Tibial nerve (tissue), 4 donors: Measurements from ENCODE around the gene RNF183. TPM values are rescaled to one million over a fixed set of nuclear protein-coding genes. Genes with fewer than 3 reads are reported as not detected.

ENCODE experiments used
- DNase-seq, 2 donors: peaks; one replicate each; pipeline ENCODE4 v3.0.0-alpha.2; 2019; ENCODE audit warnings: low spot score in 2 of 2
- H3K27ac ChIP-seq, 4 donors: fragments of 200-600 bp; sonication (generic) in 3 of 4; one replicate each; pipeline ENCODE4 v1.5.1; 2017 to 2019; ENCODE audit warnings: mild to moderate bottlenecking in 1 of 4
- H3K27me3 ChIP-seq, 2 donors: fragments of 200-600 bp; sonication (generic) in 1 of 2; one replicate each; pipeline versions ENCODE4 v1.5.1 to v1.6.0; 2017 to 2019
- H3K36me3 ChIP-seq, 3 donors: fragments of 200-600 bp; sonication (generic); one replicate each; pipeline ENCODE4 v1.5.1; 2018 to 2019
- H3K4me1 ChIP-seq, 4 donors: fragments of 200-600 bp; sonication (generic) in 3 of 4; one replicate each; pipeline ENCODE4 v1.5.1; 2017 to 2019
- H3K4me3 ChIP-seq, 4 donors: fragments of 200-600 bp; sonication (generic) in 3 of 4; one replicate each; pipeline ENCODE4 v1.5.1; 2017 to 2019; ENCODE audit warnings: mild to moderate bottlenecking in 1 of 4, moderate library complexity in 1 of 4
- H3K9me3 ChIP-seq, 4 donors: fragments of 200-600 bp; sonication (generic) in 3 of 4; one replicate each; pipeline ENCODE4 v1.5.1; 2017 to 2019
- EP300 ChIP-seq, 2 donors: sonication (generic); formaldehyde crosslinking; IDR thresholded peaks; one replicate each; pipeline ENCODE4 v1.6.1; 2017; ENCODE audit warnings: antibody characterized with exemption in 2 of 2, mild to moderate bottlenecking in 1 of 2
- POLR2A ChIP-seq, 2 donors: fragments of 450-650 bp; IDR thresholded peaks; one replicate each; pipeline ENCODE4 v1.6.1; 2017; ENCODE audit warnings: antibody characterized with exemption in 2 of 2, mild to moderate bottlenecking in 2 of 2, moderate library complexity in 2 of 2
- WGBS, 2 donors: methylation state at CpG; one replicate each; pipeline ENCODE4 v1.1.5; 2018; 5-methylcytosine and 5-hydroxymethylcytosine counted together
- total RNA-seq, 4 donors: library from RNA; depleted of rRNA; stranded (reverse); fragments of >200 nt; gene quantifications; one replicate each; pipeline ENCODE4 v1.1.0, GENCODE V29; 2016
- TF ChIP-seq, protein P1 (sequence below), 5 experiments: fragments of 200-600 bp in 3 of 5; fragments of 450-650 bp in 2 of 5; sonication (generic) in 3 of 5; IDR thresholded peaks; one replicate each; pipeline ENCODE4 v1.5.1; 2016 to 2019; ENCODE audit warnings: antibody characterized with exemption in 5 of 5, mild to moderate bottlenecking in 3 of 5, moderate library complexity in 2 of 5

The RNF183 gene
- total RNA-seq, 4 donors from 2014 or later: 0.20 TPM; not detected in 3

DNA sequence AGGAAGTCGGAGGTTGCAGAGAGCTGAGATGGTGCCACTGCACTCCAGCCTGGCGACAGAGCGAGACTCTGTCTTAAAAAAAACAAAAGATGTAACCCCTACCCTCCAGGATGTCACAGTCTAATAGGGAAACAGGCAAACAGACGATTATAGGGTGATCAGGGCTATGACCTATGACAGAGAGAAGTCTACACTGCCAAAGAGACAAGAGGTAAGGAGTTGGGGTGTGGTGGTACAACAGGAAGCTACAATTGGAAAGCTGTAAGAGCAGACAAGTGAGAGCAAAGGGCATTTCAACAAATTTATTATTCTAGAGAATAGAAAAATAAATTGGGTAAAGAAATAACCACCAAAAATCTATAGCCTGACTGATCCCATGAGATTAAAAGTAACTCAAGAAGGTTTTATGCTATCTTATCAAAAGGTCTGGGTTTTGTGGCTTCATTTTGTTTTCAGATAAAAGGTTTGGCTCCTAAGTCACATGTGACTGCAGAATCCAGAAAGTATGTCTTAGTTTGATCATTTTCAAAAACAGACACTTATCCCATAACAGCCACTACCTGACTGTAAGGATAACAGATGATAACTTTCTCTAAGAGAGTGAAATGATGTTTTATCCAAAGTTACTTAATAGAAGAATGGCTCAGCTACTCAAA, 35.1 kb downstream of the RNF183 start:
- Histone ChIP-seq H3K36me3 (peaks cover 2 to 93% (median 26%) of the 10 kb centered on the region in 3 donors), H3K4me3 (no peak overlapping the region), H3K27ac (no peak overlapping the region), H3K4me1 (no peaks in the 10 kb centered on the region), H3K27me3 (no peaks in the 10 kb centered on the region), H3K9me3 (no peaks in the 10 kb centered on the region)
- WGBS, 2 donors: 84 to 87% methylated on average over 4 of the region's 4 CpGs
- TF ChIP-seq POLR2A (IDR thresholded peaks at IDR 0.05) (no peak), EP300 (IDR thresholded peaks at IDR 0.05) (no peak)
- TF ChIP-seq, protein P1, sequence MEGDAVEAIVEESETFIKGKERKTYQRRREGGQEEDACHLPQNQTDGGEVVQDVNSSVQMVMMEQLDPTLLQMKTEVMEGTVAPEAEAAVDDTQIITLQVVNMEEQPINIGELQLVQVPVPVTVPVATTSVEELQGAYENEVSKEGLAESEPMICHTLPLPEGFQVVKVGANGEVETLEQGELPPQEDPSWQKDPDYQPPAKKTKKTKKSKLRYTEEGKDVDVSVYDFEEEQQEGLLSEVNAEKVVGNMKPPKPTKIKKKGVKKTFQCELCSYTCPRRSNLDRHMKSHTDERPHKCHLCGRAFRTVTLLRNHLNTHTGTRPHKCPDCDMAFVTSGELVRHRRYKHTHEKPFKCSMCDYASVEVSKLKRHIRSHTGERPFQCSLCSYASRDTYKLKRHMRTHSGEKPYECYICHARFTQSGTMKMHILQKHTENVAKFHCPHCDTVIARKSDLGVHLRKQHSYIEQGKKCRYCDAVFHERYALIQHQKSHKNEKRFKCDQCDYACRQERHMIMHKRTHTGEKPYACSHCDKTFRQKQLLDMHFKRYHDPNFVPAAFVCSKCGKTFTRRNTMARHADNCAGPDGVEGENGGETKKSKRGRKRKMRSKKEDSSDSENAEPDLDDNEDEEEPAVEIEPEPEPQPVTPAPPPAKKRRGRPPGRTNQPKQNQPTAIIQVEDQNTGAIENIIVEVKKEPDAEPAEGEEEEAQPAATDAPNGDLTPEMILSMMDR (IDR thresholded peaks at IDR 0.05): no peak
- DNase-seq: no peak

DNA sequence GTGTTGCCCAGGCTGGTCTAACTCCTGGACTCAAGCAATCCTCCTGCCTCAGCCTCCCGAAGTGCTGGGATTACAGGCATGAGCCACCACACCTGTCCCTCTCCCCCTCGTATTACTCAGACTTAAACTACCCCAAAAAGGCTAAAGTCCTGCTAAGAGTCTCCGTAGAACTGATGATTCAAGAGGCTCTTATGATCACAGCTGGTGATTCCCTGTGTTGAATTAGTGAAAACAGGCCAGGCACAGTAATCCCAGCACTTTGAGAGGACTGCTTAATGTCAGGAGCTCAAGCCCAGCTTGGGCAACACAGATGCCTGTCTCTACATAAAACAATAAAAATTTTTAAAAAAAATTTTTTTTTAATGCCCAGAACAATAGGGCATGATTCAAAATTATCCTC, 37.0 kb downstream of the RNF183 start:
- Histone ChIP-seq H3K27me3 (no peaks in the 10 kb centered on the region), H3K36me3 (peaks cover 0 to 93% (median 23%) of the 10 kb centered on the region in 3 donors), H3K4me1 (no peaks in the 10 kb centered on the region), H3K9me3 (no peaks in the 10 kb centered on the region), H3K27ac (no peak overlapping the region), H3K4me3 (no peak overlapping the region)
- TF ChIP-seq EP300 (IDR thresholded peaks at IDR 0.05) (no peak), POLR2A (IDR thresholded peaks at IDR 0.05) (no peak)
- TF ChIP-seq, protein P1 (IDR thresholded peaks at IDR 0.05): no peak
- no peak for DNase-seq
- WGBS, 2 donors: 83 to 90% methylated on average over 3 of the region's 3 CpGs

DNA sequence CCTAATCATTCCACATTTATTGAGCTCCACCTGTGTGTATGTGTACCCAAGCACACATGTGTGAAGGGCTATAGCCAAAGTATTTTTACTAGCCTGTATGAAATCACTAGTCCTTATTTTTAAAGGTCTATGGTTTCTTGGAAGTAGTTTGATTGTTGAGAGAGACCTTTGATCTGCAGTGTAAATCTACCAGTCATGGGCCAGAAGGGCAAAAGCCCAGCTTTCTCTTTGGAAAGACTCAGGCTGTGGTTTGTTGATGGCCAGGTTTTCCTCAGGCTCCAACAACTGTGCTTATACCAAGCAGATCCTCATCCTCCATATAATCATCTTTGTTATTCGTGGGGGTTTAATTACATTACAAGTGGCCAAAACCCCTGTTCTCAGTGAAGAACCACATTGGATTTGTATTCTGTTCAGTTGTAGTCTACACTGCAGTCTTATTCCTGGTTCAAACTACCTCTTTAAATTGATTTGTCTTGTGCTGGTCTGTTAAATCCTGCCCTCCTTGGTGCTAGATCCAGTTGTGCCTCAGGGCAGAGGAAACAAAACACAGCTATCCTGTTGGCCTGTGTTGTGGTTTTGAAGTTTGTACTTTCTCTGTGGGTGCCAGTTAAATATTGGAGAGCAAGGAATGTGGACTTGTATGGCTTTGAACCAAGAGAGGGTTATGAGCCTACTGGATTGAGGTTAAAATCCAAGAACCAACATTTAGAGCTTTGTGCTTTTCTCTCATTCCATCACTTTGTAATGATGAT, 41.1 kb downstream of the RNF183 start:
- no peak for DNase-seq
- H3K27ac ChIP-seq: no peak overlapping the region
- TF ChIP-seq, protein P1 (IDR thresholded peaks at IDR 0.05): no peak
- TF ChIP-seq POLR2A (IDR thresholded peaks at IDR 0.05) (no peak), EP300 (IDR thresholded peaks at IDR 0.05) (no peak)
- no peak overlapping the region for H3K4me3 ChIP-seq
- no peaks in the 10 kb centered on the region for H3K9me3 ChIP-seq
- H3K4me1 ChIP-seq: no peaks in the 10 kb centered on the region
- H3K27me3 ChIP-seq: no peaks in the 10 kb centered on the region
- peaks cover 0 to 88% (median 0%) of the 10 kb centered on the region in 3 donors for H3K36me3 ChIP-seq
- WGBS, 2 donors: 81 to 91% methylated on average over 1 of the region's 1 CpG

DNA sequence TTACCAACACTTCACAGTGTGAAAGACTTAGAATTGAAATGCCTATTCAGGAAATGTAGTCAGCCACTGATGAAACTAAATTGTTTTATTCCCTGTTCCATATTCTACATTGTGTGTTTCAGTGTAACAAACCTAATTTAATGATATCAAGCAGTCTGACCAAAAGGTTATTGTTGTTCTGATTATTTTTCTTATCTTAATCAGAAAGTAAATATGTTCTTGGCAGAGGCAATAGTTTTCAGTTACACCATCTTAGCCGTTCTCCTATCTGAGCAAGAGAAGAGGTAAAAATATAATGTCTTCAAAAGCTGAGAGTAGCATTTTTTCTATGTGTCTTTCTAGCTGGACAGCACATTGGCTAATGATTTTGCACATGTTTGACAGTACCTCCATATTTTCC, 44.9 kb downstream of the RNF183 start:
- H3K36me3 ChIP-seq: peaks cover 0 to 71% (median 0%) of the 10 kb centered on the region in 3 donors

DNA sequence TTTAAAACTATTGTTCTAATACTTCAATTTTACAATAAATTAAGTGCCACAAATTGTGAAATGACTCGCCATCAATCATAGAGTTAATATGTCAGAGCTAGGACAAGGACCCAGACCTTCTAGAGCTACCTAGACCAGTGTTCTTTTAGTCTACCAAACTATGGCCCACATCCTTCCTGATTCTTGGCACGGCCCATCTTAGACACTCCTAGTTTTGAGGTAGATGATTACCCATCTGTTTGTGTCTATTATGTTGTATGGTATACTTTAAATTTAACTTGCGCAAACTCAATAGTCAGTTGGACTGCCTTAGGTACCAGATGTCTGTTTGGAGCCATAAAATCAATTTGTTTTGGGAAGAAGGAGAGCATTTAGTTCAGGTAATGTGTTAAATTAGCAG, 45.3 kb downstream of the RNF183 start:
- no peaks in the 10 kb centered on the region for H3K27me3 ChIP-seq
- no peaks in the 10 kb centered on the region for H3K9me3 ChIP-seq
- H3K4me3 ChIP-seq: no peak overlapping the region
- 95 to 98% methylated on average over 3 of the region's 3 CpGs for WGBS, 2 donors
- peaks cover 0 to 67% (median 0%) of the 10 kb centered on the region in 3 donors for H3K36me3 ChIP-seq
- H3K4me1 ChIP-seq: no peaks in the 10 kb centered on the region
- no peak overlapping the region for H3K27ac ChIP-seq
- no peak for DNase-seq
- TF ChIP-seq, protein P1 (IDR thresholded peaks at IDR 0.05): no peak
- no peak for TF ChIP-seq POLR2A (IDR thresholded peaks at IDR 0.05)

More for the DNA sequence above, 44.9 kb downstream of the RNF183 start:
- H3K27ac ChIP-seq: no peak overlapping the region
- no peaks in the 10 kb centered on the region for H3K9me3 ChIP-seq
- TF ChIP-seq EP300 (IDR thresholded peaks at IDR 0.05): no peak
- H3K4me1 ChIP-seq: no peaks in the 10 kb centered on the region
- no peak for DNase-seq
- no peak overlapping the region for H3K4me3 ChIP-seq
- WGBS, 2 donors: 80 to 86% methylated on average over 1 of the region's 1 CpG
- H3K27me3 ChIP-seq: no peaks in the 10 kb centered on the region
